PC-9 (cell line): ENCODE measurements around the gene HDAC11. TPM values are rescaled to one million over a fixed set of nuclear protein-coding genes. Genes with fewer than 3 reads are reported as not detected.
A peak's percentile ranks its signal among the peaks of the same experiment; 100 is the strongest.
"Not testable (repeated sequence)": the region's sequence is repeated elsewhere in the genome, so short reads cannot be mapped to it uniquely, and the experiment has no call there.

ENCODE experiments used
- Bru-seq: library from RNA; stranded (reverse); fragments of 400-500 nt; gene quantifications from one replicate; lab custom pipeline; 2021; lab: Mats Ljungman, UMichigan
- BruChase-seq, 2 experiments: library from RNA; stranded (reverse); fragments of 400-500 nt; gene quantifications; one replicate each; lab custom pipeline; 2021; lab: Mats Ljungman, UMichigan
- BruUV-seq: library from RNA; stranded (reverse); fragments of 400-500 nt; replicated peaks from 2 replicates; lab custom pipeline; 2021; lab: Mats Ljungman, UMichigan
- CTCF ChIA-PET: fragments of 300-600 bp; sonication (Branson Sonifier 250); formaldehyde crosslinking; loops from one replicate; lab custom pipeline; 2022; ENCODE audit warnings: antibody characterized with exemption; lab: Charles Lee
- POLR2A ChIA-PET: fragments of 300-600 bp; sonication (Branson Sonifier 250); formaldehyde crosslinking; loops from one replicate; lab custom pipeline; 2022; ENCODE audit warnings: antibody characterized with exemption; ENCODE audit not compliant: unreplicated experiment; lab: Charles Lee
- DNase-seq, 2 experiments: peaks; one replicate each; pipeline versions ENCODE4 v3.0.0 to v3.0.0-alpha.2; 2015 to 2022; ENCODE audit warnings: mixed read lengths in 1 of 2
- H2AFZ ChIP-seq: fragments of 200-600 bp; sonication (generic); 2 replicates; pipeline ENCODE4 v1.8.1; 2017; ENCODE audit warnings: antibody characterized with exemption
- H3F3A ChIP-seq: fragments of 200-600 bp; sonication (generic); 2 replicates; pipeline ENCODE4 v1.8.1; 2017; ENCODE audit warnings: antibody characterized with exemption, mild to moderate bottlenecking, low read depth; ENCODE audit not compliant: insufficient read depth
- H3K27ac ChIP-seq: fragments of 200-600 bp; sonication (generic); 2 replicates; pipeline ENCODE4 v1.6.1; 2016; ENCODE audit warnings: mixed run types
- H3K27me3 ChIP-seq: fragments of 200-600 bp; sonication (generic); 2 replicates; pipeline ENCODE4 v1.6.1; 2016; ENCODE audit warnings: low read depth, mixed run types; ENCODE audit not compliant: insufficient read depth
- H3K36me3 ChIP-seq: fragments of 200-600 bp; sonication (generic); 2 replicates; pipeline ENCODE4 v1.6.1; 2016; ENCODE audit warnings: low read depth, mixed run types
- H3K4me1 ChIP-seq: fragments of 200-600 bp; sonication (generic); replicated peaks from 2 replicates; pipeline ENCODE4 v1.6.1; 2016; ENCODE audit warnings: mixed run types; ENCODE audit not compliant: insufficient read depth
- H3K4me2 ChIP-seq: fragments of 200-600 bp; sonication (generic); 2 replicates; pipeline ENCODE4 v1.6.1; 2017; ENCODE audit warnings: mixed run types
- H3K4me3 ChIP-seq: fragments of 200-600 bp; sonication (generic); 2 replicates; pipeline ENCODE4 v1.6.1; 2016; ENCODE audit warnings: mixed run types
- H3K79me2 ChIP-seq: fragments of 200-600 bp; sonication (generic); 2 replicates; pipeline ENCODE4 v1.6.1; 2017; ENCODE audit warnings: low read depth, mixed run types
- H3K9me2 ChIP-seq: fragments of 200-600 bp; sonication (generic); 2 replicates; pipeline ENCODE4 v1.8.1; 2017; ENCODE audit warnings: mild to moderate bottlenecking; ENCODE audit not compliant: insufficient read depth
- H3K9me3 ChIP-seq: fragments of 200-600 bp; sonication (generic); 2 replicates; pipeline ENCODE4 v1.8.1; 2016; ENCODE audit warnings: low read depth; ENCODE audit not compliant: insufficient read depth
- H4K20me1 ChIP-seq: fragments of 200-600 bp; sonication (generic); 2 replicates; pipeline ENCODE4 v1.8.1; 2017; ENCODE audit not compliant: insufficient read depth
- EZH2 ChIP-seq: fragments of 200-600 bp; sonication (generic); IDR thresholded peaks from 2 replicates; pipeline ENCODE4 v1.8.0; 2017; ENCODE audit warnings: antibody characterized with exemption, low read depth
- intact Hi-C: fragments of 100-400 bp; cut with micrococcal nuclease; formaldehyde crosslinking; loops from one replicate; pipeline ENCODE4 v1.10.0; 2022; ENCODE audit not compliant: unreplicated experiment
- long read RNA-seq: library from polyadenylated mRNA; stranded (forward); transcript quantifications from one replicate; pipeline ENCODE4 v2.0.0, GENCODE V29; 2022
- total RNA-seq: library from RNA; stranded (reverse); gene quantifications from 2 replicates; pipeline ENCODE4 v1.2.3, GENCODE V29; 2021
- TF ChIP-seq, protein P1 (sequence below): fragments of 200-600 bp; sonication (generic); conservative IDR thresholded peaks from 2 replicates; pipeline ENCODE4 v1.6.1; 2017; ENCODE audit warnings: mixed run types, antibody characterized with exemption, mild to moderate bottlenecking, moderate library complexity

HDAC11 gene, protein sequence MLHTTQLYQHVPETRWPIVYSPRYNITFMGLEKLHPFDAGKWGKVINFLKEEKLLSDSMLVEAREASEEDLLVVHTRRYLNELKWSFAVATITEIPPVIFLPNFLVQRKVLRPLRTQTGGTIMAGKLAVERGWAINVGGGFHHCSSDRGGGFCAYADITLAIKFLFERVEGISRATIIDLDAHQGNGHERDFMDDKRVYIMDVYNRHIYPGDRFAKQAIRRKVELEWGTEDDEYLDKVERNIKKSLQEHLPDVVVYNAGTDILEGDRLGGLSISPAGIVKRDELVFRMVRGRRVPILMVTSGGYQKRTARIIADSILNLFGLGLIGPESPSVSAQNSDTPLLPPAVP
- 18.4 and 24.3 TPM in 2 replicates for total RNA-seq
- Bru-seq, nascent RNA, result percentile 45 among the genes with signal in this experiment
- BruChase-seq, experiment 1, labeled RNA remaining after a 2-hour chase, result percentile 53 among the genes with signal in this experiment
- BruChase-seq, experiment 2, labeled RNA remaining after a 6-hour chase, result percentile 48 among the genes with signal in this experiment
- long read RNA-seq, transcript HDAC11-201 (10 exons, 2,960 nt), result major isoform, 13 of 36 reads
- long read RNA-seq, partial matches to known transcripts, result 4 of 36 reads
- long read RNA-seq, other reads (novel, unspliced or antisense), result 13 of 36 reads

DNA sequence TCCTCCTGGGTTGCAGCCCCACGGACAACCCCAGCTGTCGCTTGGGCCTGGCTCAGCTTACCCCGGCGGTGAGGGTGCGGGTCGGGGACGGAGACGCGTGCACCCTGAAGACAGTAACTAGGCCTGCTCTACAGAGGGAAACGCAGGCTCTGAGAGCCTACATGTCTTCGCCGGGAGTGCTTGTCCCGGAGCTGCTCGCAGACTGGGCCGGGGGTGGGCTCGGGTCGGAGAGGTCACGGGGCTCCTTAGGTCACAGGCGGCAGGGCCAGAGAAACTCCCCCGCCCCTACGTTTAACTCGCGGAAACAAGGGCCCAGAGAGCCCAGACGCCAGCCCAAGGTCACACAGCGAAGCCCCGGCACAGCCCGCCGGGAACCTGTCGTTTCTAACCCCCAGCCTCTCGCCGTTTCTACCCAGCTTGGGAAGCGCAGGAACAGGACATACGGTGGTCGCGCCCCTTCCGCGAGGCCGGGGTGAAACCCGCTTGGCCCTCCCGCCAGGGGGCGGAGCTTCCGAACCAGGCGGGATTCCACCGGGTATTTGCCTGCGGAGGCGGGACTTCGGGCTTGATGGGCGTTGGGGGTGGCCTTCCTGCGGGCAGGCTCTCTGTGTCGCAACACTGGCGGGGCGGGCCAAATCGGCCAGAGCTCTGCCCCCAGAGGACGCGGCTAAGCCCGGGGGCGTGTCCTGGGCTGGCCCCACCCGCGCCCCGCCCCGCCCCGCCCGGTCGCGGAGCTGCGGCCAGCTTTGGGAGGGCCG is at the start of gene HDAC11:
Gene HDAC11, plus strand, starts transcription at position 725 of the 758 bp plus-strand sequence. CDS start 42 bp downstream, outside the sequence.
- ChIA-PET POLR2A (interaction anchor here (0.6 to 1.2 kb wide), 5 partner anchors 28 to 1329 kb away, joined by 3 to 9 read pairs (median 4); no protein-coding TSS in a partner anchor), CTCF (interaction anchor here (0.5 to 1.2 kb wide), 7 partner anchors 18 to 401 kb away, joined by 3 to 23 read pairs (median 4); no protein-coding TSS in a partner anchor)
- Histone ChIP-seq H2AFZ (peak within 1 kb of the TSS; percentile 97), H3K4me1 (peaks cover 39% of the 10 kb centered on the region), H3K79me2 (no peaks in the 10 kb centered on the region), H3K4me3 (peak within 1 kb of the TSS; percentile 94), H3K36me3 (no peaks in the 10 kb centered on the region), H3K4me2 (peak within 1 kb of the TSS; percentile 95), H4K20me1 (no peaks in the 10 kb centered on the region), H3F3A (peaks cover 15% of the 10 kb centered on the region), H3K9me2 (no peaks in the 10 kb centered on the region), H3K27ac (no peak within 1 kb of the TSS), H3K27me3 (no peaks in the 10 kb centered on the region), H3K9me3 (no peaks in the 10 kb centered on the region)
- no peak for TF ChIP-seq EZH2
- TF ChIP-seq, protein P1, sequence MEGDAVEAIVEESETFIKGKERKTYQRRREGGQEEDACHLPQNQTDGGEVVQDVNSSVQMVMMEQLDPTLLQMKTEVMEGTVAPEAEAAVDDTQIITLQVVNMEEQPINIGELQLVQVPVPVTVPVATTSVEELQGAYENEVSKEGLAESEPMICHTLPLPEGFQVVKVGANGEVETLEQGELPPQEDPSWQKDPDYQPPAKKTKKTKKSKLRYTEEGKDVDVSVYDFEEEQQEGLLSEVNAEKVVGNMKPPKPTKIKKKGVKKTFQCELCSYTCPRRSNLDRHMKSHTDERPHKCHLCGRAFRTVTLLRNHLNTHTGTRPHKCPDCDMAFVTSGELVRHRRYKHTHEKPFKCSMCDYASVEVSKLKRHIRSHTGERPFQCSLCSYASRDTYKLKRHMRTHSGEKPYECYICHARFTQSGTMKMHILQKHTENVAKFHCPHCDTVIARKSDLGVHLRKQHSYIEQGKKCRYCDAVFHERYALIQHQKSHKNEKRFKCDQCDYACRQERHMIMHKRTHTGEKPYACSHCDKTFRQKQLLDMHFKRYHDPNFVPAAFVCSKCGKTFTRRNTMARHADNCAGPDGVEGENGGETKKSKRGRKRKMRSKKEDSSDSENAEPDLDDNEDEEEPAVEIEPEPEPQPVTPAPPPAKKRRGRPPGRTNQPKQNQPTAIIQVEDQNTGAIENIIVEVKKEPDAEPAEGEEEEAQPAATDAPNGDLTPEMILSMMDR, result peak; percentile 55
- peak; percentile 87 to 98 for DNase-seq
- intact Hi-C loops, result no loop called here
- TSS peak; percentile 80 for BruUV-seq

DNA sequence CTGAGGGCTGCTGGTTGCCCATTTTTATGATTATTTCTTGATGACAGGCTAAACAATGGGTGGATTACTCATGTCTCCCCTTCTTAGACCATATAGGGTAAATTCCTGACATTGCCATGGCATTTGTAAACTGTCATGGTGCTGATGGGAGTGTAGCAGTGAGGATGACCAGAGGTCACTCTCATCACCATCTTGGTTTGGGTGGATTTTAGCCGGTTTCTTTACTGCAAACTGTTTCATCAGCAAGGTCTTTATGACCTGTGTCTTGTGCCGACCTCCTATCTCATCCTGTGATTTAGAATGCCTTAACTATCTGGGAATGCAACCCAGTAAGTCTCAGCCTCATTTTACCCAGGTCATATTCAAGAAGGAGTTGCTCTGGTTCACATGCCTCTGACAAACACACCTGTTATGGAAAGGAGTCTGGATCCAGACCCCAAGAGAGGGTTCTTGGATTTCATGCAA is 49.7 kb upstream of the HDAC11 start:
- H3K9me3 ChIP-seq, H3K36me3 ChIP-seq, DNase-seq, H3F3A ChIP-seq, CTCF ChIA-PET, POLR2A ChIA-PET, H2AFZ ChIP-seq, H3K4me2 ChIP-seq, intact Hi-C loops, H3K27me3 ChIP-seq, BruUV-seq, H4K20me1 ChIP-seq, H3K4me3 ChIP-seq, H3K79me2 ChIP-seq, H3K4me1 ChIP-seq, H3K27ac ChIP-seq, H3K9me2 ChIP-seq: not testable (repeated sequence)

DNA sequence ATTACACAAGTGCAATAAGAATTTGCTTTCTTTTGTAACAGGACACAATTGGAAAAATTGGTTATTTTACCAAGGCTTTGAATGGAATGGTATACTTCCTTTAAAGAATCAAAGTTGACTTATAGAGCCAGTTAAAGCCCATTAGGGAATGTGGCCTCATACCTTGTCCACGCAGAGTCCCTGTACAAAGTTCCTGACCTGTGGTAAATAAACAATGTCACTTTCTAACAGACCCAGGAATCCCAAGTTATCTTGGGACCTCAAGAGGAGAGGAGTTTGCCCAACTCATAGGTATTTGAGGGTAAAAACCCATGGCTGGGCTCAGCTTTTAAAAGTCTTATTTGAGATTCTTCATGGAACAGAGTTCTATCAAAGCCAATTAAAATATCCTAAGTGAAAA is 48.0 kb upstream of the HDAC11 start:
- no peaks in the 10 kb centered on the region for H3K36me3 ChIP-seq
- no TSS peak for BruUV-seq
- no peak for TF ChIP-seq EZH2
- TF ChIP-seq, protein P1, result no peak
- H3K79me2 ChIP-seq, result no peaks in the 10 kb centered on the region
- H3K4me1 ChIP-seq, result no peaks in the 10 kb centered on the region
- H3K9me3 ChIP-seq, result no peaks in the 10 kb centered on the region
- no peaks in the 10 kb centered on the region for H3K9me2 ChIP-seq
- H3K27ac ChIP-seq, result no peak overlapping the region
- no peak overlapping the region for H3K4me3 ChIP-seq
- CTCF ChIA-PET, result no interaction called here
- POLR2A ChIA-PET, result no interaction called here
- intact Hi-C loops, result no loop called here
- no peaks in the 10 kb centered on the region for H3K27me3 ChIP-seq
- no peaks in the 10 kb centered on the region for H4K20me1 ChIP-seq
- no peaks in the 10 kb centered on the region; the same call in 1 of the 2 replicates for H3F3A ChIP-seq
- DNase-seq, result no peak
- no peak overlapping the region for H2AFZ ChIP-seq
- H3K4me2 ChIP-seq, result no peak overlapping the region
